ENCODE data around the gene WDR31.

The WDR31 gene

DNA sequence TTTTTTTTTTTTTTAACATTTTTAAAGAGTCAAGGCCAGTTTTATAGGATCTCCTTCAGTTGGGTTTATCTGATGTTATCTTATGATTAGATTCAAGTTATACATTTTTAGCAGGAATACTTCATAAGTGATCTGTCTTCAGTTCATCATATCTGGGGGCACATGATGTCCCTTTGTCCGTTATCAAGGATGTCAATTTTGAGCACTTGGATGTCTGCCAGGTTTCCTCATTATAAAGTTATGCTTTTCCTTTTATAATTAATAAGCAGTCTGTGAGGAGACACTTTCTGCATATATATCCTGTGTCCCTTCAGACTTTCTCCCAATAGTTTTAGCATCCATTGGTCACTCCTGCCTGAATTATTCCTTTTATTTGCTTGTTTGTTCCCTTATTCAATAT lies 24.9 kb upstream of the WDR31 start:
- TF ChIP-seq, protein P1, sequence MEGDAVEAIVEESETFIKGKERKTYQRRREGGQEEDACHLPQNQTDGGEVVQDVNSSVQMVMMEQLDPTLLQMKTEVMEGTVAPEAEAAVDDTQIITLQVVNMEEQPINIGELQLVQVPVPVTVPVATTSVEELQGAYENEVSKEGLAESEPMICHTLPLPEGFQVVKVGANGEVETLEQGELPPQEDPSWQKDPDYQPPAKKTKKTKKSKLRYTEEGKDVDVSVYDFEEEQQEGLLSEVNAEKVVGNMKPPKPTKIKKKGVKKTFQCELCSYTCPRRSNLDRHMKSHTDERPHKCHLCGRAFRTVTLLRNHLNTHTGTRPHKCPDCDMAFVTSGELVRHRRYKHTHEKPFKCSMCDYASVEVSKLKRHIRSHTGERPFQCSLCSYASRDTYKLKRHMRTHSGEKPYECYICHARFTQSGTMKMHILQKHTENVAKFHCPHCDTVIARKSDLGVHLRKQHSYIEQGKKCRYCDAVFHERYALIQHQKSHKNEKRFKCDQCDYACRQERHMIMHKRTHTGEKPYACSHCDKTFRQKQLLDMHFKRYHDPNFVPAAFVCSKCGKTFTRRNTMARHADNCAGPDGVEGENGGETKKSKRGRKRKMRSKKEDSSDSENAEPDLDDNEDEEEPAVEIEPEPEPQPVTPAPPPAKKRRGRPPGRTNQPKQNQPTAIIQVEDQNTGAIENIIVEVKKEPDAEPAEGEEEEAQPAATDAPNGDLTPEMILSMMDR (IDR thresholded peaks at IDR 0.05; ENCODE audit: extremely low read depth, insufficient read depth, missing control alignments), result no peak
- in situ Hi-C loops (cut with MboI; ENCODE audit: low pct_unique_long_range_greater_than_20kb, low sequenced_read_pairs, unreplicated experiment), result no loop called here
- no peak for DNase-seq (ENCODE audit: low spot score)

DNA sequence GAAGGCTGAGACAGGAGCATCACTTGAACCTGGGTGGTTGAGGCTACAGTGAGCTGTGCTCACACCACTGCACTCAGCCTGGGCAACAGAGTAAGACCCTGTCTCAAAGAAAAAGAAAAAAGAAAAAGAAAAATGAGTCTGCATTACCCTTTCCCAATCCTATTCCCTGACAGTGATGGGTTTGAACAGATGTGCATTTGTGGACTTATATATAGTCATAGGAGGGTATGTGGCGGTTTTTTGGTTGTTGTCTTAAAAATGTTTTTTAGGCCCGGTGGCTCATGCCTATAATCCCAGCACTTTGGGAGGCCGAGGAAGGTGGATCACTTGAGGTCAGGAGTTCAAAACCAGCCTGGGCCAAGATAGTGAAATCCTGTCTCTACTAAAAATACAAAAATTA lies 23.3 kb upstream of the WDR31 start:
- no peak for DNase-seq (ENCODE audit: low spot score)
- in situ Hi-C loops (cut with MboI; ENCODE audit: low pct_unique_long_range_greater_than_20kb, low sequenced_read_pairs, unreplicated experiment), result no loop called here

GRCh38 chr9:113361304-113362018 lies 21.4 kb upstream of the WDR31 start:
- TF ChIP-seq, protein P1 (IDR thresholded peaks at IDR 0.05; ENCODE audit: extremely low read depth, insufficient read depth, missing control alignments), result no peak
- in situ Hi-C loops (cut with MboI; ENCODE audit: low pct_unique_long_range_greater_than_20kb, low sequenced_read_pairs, unreplicated experiment), result no loop called here
- no peak for DNase-seq (ENCODE audit: low spot score)

More for the DNA sequence above, 23.3 kb upstream of the WDR31 start:
- TF ChIP-seq, protein P1 (IDR thresholded peaks at IDR 0.05; ENCODE audit: extremely low read depth, insufficient read depth, missing control alignments), result no peak

- in situ Hi-C loops (cut with MboI; ENCODE audit: low pct_unique_long_range_greater_than_20kb, low sequenced_read_pairs, unreplicated experiment), result no loop called here
- TF ChIP-seq, protein P1 (IDR thresholded peaks at IDR 0.05; ENCODE audit: extremely low read depth, insufficient read depth, missing control alignments), result no peak
- DNase-seq (ENCODE audit: low spot score), result no peak
Observed at GRCh38 chr9:113360242-113360842, 20.3 kb upstream of the WDR31 start.

DNA sequence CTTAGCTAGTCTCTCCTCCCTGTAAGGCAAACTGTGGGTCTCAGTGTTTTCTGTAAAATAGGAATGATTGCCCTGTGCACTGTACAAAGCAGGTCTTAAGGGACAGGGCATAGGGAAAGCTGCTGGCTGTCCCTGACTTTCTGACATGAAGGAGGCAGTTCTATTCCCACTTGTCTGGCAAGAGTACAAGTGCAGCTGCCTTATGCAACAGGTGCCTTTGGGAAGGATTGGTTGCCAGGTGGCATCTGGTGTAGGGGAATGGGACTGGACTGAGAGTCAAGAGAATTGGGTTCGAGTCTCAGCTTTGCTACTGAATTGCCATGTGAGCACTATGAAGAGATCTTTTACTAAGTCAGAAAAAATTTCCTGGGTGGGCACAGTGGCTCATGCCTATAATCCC lies 19.3 kb upstream of the WDR31 start:
- TF ChIP-seq, protein P1 (IDR thresholded peaks at IDR 0.05; ENCODE audit: extremely low read depth, insufficient read depth, missing control alignments), result no peak
- in situ Hi-C loops (cut with MboI; ENCODE audit: low pct_unique_long_range_greater_than_20kb, low sequenced_read_pairs, unreplicated experiment), result no loop called here
- DNase-seq (ENCODE audit: low spot score), result no peak

DNA sequence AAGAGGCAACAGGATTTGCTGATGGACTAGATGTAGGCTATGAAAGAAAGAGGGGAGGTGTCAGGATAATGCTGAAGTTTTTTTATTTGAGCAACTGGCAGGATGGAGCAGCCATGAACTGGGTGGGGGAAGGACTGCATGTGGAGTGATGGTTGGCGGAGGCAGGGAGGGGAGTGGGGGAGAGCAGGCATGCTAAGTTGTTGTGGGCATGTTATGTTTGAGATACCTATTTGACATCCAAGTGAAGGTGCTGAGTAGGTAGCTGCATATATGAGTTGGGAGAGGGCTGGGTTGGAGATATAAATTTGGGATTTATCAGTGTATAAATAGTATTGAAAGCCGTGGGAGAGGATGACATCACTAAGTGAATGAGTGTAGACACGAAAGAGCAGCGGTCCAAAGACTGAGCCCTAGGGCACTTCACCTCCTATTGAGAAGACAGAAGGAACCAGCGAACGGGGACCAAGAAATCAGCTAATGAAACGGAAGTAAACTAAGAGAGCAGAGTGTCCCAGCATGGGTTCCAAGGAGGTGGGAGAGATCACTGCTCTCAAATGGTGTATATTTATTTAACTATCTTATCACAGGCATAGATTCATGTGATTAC lies 16.7 kb upstream of the WDR31 start:
- TF ChIP-seq, protein P1 (IDR thresholded peaks at IDR 0.05; ENCODE audit: extremely low read depth, insufficient read depth, missing control alignments), result no peak
- no peak for DNase-seq (ENCODE audit: low spot score)
- in situ Hi-C loops (cut with MboI; ENCODE audit: low pct_unique_long_range_greater_than_20kb, low sequenced_read_pairs, unreplicated experiment), result no loop called here

Measured in GM13977 (cell line).